Fibroblast of peridontal ligament (primary cell): ENCODE results near the gene FRMD4A.
A peak's percentile ranks its signal among the peaks of the same experiment; 100 is the strongest.

Source experiments
- DNase-seq: peaks from one replicate; pipeline ENCODE4 v3.0.0-alpha.2; 2010; ENCODE audit errors: extremely low read depth

Gene FRMD4A

DNA sequence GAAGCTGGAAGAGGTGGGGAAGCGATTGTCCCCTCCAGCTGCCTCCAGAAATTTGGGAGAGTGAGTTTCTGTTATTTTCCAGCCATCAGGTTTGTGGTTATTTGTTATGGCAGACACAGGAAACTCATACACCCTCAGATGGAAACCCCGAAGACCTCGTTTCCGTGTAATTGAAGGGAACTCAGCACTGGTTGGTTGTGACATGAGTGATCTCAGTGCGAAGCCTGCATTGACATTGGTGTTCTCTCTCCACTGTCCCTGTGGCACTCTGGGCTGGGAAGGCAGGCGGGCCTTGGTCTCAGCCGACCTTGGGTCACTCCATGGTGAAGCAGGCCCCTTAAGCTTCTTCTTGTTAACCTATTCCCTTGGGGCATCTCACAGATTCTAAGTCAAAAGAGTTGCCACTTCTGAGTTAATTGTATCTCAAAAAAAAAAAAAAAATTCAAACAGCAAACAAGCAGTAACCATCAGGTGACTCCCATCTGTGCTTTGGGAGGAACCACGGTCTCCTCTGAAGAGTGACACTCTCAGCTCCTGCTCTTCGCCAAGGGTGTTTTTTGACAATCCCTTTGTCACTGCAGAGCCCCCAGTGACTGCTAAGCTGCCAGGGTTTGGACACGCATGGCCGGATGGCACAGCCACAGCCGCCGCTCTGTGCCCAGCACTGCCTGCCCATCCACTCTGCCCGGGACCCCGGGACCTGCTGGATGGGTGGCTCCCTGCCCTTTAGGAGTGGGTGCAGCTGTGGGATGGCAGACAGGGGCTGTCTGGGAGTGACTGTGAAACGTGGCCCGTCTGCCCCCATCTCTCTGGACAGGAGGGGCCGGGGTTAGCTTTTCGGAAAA is 510.4 kb downstream of the FRMD4A start:
- no peak for DNase-seq

DNA sequence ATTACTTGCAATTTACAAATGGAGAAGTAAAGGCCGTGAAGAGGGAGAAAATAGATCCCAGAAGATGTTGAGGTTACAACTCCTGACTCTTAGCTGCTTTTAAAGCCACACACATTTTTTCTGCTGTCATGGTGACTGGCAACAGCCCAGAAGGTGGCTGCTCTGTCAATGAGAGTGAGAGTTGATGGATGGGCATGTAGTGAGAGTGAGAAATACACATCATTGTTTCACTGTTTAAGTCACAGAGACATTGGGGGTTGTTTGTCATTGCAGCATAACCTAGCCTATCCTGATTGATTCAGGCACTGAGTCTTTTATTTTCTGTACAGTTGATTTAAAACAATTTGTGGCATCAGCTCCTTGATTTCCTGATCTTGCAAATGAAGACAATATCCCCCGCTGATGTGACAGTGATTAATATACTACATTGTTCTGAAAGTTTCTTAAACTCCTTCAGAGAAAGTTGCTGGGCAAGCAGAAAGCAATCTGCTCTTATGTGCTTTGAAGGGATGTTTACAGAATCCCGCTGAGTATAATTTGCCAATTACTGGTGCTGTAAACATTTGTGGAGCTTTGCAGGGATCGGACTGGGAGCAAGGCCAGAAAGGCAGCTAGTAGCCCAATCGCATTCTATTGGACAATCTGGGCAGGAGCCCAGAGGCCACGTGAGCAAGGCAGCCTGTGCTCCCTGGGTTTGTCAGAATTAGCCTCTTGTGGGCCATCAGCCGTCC is 514.4 kb downstream of the FRMD4A start:
- peak; percentile 99 for DNase-seq

DNA sequence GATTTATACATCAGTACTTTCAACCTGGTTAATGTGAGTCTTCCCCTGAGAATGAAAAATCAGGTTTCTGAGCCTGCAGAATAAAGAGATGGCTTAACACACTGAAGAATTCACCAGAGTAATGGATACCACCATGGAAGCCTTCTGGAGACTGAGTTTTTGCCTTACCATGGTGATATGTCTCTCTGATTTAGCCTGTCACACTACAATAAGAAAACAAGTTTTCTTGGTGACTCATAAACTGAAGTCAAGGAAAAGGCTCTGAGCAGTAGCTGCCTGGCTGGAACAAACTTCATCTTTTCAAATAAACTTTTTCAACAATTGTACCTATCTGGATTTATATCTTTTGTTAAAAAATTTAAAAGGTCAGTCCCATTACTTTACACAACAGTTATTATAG is 515.0 kb downstream of the FRMD4A start:
- peak; percentile 66 for DNase-seq

DNA sequence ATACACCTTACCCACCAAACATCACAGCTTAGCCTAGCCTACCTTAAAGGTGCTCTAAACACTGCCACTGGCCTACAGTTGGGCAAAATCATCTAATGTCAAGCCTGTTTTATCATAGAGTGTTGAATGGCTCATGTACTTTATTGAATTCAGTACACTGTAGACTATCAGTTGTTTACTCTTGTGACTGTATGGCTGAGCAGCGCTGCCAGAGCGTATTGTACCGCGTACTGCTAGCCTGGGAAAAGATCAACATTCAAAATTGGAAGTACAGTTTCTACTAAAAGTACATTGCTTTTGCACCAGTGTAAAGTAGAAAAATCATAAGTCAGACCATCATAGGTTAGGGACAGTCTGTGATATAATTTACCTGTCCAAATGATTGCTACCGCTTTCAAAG is 517.2 kb downstream of the FRMD4A start:
- DNase-seq, result no peak

DNA sequence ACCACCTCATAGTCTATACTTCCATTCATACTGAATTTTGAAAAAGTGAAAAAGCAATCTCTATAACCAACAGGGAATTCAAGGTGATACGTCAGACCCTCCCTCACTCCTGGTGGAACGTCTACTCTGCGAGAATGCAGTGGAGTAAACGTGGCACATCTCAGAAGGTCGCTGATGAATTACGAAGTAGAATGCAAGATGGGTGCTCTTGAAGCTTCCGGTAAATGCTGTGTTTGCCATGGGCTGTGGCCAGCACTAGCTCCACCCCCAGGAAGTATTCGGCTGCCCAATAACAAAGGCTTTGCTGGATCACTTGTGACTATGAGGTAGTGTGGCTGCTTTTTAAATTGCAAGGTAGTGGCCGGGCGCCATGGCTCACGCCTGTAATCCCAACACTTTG is 517.9 kb downstream of the FRMD4A start:
- DNase-seq, result no peak

DNA sequence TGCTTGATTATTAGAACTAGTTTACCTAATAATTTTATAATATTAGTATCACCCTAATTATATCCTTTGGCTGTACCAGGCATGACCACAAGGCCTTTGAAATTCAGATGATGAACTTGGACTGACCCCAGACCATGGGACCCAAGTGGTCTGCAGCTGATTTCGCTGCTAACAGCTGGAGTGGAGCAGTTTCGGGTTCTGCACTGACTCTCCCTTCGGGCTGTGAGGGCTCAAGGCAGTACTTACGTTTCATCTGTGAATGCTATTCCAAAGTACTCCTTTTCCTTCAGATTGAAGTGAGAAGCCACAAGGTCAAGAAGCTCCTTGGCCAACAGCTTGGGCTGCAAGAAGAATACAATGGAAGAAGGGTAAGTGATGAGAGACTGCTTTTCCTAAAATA is 520.2 kb downstream of the FRMD4A start:
- no peak for DNase-seq

DNA sequence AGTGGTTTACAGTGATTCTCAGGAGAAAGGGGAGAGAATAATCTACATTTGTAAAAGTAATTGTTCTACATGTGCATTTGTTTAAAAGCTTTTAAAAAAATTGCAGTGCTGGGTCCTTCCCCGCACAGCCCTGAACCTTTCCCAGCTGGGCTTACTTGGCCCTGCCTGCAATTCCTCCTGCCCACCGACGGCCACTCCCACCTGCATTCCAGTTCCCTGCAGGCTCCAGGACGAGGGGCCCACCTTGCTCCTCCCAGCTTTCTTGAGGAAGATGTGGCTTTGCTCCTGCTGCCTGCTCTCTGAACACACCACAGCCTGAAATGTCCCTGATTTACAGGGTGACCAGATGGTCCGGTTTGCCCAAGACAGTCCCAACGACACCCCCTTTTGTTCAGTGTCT is 521.3 kb downstream of the FRMD4A start:
- DNase-seq, result no peak

DNA sequence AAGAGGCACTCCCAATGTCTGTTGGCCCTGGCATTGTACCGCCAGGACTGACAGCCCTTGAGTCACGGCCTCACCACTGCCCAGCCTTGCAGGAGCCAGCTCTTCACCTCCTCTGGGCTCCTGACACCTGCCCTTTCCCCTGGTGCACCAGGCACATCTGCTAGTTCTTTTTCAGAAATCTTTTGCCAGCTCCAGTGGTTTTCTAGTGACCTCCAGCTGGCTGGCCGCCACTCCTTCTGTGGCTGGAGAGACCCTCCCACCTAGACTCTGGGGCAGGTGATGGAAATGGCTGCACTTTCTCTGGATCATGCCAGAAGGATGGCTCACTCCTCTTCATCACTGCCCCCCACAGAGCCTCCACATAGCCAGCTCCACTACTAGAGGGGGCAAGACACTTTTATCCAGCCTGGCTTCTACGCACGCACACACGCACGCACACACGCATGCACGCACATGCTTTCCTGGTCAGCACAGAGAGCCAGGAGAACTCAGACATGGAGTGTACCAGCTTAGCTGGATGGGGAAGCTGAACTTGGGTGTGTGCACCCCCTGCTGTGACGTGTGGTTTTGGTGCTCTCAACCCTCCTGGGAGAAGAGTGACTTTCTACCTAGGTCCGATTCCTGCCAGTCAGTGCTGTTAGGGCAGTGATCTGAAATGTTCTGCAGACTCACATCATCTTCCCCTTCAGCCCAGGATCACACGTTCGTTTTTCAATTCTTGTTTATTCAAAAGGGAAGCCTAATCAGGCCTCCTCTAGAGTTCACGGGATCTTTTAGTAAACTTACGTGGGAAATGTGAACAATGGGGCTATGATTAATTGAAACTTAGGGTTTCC is 522.0 kb downstream of the FRMD4A start:
- no peak for DNase-seq

DNA sequence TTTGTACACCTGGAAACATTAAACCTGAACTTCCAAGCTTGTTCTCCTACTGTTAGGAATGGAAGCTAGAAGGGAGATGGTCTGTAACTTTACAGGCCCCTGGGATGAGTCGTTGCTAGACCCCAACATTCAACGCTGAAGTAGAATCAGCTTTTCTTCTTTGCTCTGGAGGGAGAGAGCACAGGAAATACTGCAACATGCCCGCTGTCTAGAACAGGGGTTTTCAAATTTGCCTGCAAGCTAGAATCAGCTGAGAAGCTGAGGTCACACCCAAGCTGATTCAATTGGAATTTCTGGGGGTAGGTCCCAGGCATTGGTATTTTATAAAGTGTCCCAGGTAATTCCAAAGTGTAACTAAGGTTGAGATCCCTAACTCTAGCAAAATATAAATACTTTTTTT is 524.3 kb downstream of the FRMD4A start:
- DNase-seq, result no peak

DNA sequence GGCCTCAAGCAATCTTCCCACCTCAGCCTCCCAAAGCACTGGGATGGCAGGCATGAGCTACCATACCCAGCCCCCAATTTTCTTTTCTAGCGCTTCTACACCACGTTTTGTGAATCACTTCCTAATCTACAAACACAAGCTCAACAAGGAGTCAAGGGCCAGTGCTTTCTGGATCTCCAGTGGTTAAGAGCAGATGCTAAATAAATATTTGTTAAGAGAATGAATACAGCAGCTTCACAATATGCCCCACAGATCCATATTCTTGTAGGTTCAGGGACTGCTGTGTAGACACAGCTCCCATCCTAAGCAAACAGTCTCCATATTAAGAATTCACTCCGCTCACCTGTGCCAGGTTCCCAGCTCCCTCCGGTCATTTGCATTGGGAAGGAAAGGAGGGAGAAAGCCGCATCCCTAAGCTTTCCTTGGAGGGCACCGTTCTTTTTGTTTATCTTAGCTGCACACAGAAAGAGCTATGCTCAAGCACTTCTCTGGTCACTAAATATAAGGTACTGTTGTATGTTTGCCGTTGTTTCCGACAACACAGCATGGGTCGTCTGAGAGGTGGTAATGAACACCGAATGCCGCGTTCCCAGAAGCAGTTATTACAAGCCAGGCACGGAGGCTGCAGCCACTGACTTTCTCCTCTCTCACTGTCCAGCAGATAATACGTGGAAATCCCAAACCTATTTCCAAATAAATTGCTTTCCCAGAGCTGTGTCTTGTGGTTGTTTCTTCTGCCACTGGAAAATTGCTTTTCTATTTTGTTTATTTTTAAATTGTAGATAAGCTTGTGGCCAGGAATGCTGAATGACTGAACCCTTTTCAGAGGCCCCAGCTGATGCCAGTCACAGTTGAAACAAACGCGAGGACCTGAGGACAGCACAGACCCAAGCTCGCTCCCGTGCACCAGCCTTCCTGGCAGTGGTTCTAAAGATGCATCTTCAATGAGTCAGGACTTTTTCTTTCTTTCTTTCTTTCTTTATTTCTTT is 526.9 kb downstream of the FRMD4A start:
- peak; percentile 16 for DNase-seq

DNA sequence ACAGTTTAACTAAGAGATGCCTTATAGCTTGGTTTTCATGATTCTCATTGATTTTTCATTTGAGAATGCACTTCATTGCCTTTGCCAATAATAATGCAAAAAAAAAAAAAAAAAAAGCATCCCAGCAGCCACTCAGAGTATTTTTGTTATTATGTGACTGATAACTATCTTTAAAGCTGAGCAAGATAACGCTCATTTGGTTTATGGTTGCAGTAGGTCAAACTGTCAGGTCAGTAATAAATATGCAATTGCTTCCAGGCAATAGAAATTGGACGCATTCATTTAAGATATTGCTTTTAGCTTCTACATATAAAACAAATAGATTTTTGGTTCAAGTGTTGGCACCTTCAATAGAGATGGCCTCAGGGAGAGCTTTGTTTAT is 528.8 kb downstream of the FRMD4A start:
- DNase-seq, result no peak

DNA sequence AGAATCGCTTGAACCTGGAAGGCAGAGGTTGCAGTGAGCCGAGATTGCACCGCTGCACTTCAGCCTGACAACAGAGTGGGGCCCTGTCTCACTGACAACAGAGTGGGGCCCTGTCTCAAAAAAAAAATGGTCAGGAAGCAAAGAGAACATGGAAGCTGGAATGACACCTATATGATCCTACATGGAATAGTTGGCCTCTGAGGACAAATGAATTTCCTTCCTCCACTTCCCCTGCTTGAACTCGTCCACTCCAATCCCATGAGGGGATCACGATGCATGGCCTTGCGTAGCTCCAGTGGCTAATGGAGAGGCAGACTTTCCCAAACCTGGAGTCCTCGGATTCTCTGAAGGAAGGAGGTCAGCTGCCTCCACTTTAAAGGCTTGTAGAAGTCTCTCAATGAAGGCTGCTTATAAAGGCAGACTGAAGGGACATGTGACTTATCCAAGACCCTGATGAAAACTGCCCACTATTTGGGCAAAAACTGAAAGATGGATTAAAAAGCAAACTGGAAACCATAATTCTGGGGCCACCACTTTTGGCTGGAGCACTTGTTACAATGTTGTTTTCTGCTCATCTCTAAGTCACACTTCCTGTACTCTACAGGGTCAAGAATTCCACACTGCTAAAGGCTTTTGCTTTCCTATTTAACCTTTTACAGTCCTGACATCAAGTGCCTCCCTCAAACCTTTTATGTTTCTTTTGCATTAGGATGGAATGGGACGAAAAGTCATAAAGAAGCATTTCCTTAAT is 529.4 kb downstream of the FRMD4A start:
- DNase-seq, result no peak

DNA sequence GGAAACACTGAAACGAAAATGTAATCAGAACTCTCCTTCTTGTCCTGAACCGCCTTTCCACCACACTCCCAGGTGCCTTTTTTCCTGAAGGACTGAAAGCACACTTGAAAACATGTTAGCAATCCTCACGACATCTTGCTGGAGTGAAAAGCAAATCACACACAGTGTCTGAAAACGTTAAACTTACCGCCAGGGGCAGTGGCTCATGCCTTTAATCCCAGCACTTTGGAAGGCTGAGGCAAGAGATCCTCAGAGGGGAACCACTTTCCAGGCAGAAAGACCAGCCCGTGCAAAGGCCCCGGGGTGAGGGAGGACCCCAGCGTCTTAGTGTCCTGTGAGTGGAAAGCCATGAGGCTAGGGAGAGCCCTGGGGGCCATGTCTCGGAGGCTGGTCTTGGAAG is 533.6 kb downstream of the FRMD4A start:
- DNase-seq, result no peak

DNA sequence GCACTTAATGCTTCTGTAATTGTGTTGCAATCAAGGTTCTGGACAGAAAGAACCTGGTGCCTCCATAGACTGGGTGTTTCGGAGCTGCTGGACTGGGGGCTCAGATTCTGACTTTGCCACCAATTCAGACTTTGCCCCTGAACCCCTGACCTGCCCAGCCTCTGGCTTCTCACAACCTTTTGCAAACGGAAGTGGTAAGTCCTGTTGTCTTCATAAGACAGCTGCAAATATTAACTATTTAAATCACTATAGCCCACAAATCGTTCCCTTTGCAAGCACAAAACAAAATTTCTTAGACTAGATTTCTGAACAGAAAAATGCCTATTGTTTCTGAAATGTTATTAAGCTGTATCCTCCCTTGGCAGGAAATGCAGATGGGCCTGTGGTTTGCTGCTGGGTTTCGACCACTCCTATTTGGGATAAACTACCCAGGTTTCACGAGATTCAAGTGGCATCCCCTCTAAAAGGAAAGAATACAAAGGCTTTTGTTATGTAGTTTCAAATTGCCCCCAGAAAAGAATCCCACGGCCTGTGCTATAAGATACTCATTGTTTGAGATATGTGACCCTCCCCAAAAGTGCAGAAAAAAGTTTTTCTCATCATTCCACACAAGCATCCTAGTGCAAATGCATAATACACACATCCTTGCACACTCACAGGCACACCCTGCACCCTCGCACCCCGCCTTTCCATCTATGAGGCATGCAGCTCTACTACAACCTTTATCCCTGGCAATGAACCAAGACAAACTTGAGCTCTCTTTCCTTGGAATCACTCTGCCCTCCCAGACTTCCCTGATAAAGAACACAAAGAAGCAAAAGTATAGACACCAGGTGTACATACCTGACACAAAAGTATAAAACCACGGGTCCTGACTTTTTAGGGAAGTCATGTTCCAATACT is 534.8 kb downstream of the FRMD4A start:
- DNase-seq, result no peak

DNA sequence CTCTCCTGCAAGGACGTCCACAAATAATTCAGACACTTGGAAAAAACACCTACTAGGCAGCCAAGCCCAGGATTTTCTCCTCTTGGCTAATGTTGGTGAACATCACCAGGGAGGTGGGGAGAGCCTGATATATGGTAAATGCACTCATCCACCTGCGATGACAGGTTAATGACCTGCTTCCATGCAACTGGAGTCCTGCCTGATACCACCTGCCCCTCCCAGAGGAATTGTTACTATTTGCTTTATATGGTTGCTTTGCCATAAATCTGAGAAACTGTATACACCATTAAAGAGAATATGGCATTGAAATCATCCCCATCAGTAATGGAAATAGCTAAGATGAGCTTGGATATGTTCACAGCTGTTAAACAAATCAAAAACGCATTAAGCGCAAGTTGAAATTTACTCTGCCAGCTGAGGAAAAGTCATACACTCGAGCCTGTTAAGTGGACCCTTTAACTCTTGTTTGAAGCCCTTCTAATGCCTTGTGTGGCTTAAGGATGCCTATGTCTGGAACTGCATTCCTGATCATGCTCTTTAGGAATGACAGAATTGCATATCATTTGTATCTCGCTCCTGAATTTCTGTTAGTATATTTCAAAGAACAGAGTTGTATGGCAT is 535.6 kb downstream of the FRMD4A start:
- no peak for DNase-seq

DNA sequence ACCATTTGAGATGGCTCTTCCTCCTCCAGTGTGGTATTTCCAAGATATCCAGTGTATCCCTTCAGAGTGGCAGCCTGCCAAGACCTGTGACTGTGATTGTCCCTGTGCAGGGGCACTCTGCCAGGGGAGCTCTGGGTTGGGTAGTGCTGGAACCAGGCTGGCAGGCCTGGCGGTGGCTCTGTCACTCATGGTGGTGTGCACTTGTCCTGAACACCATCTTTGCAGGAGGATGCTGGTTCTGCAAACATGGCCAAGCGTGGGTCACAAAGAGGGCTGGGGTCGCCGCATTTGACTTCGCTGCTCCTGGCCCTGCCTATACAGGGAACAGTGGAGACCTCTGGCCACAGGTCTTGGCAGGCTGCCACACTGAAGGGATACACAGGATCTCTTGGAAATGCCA is 538.7 kb downstream of the FRMD4A start:
- no peak for DNase-seq

DNA sequence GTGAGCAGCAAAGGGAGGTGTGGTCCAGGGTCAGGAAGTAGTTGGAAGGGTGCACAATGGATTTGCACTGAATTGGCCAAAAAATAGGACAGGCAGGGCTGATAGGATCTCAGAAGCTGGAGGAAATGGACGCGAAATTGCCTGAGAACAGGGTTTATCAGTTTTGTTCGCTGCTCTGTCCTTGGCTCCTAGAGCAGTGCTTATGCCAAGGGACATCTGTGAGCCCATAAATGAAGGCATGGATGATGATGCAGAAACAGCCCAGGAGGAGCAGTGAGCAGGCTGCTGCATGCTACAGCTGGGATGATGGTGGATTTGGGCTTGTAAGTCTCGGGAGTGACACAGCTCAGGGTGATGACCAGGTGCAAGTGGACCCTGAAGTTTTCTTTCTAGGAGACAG is 539.2 kb downstream of the FRMD4A start:
- no peak for DNase-seq

DNA sequence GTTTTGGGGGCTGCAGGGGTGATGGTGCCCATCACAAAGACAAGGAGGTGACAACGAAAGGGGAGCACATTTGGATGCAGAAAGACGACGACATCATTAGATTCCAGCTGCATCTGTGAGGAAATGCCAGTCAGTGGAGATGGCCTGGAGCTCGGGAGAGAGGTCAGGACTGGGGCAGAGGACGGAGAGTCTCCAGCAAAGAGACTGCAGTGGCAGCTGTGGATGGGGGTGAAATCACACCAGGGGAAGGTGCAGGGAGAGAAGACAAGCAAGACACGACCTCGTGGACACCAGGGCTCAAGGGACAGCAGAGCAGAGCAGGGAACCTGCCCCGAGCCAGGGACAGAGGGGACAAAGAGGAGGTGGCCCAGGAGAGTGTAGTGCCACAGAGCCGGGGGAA is 540.5 kb downstream of the FRMD4A start:
- DNase-seq, result no peak

DNA sequence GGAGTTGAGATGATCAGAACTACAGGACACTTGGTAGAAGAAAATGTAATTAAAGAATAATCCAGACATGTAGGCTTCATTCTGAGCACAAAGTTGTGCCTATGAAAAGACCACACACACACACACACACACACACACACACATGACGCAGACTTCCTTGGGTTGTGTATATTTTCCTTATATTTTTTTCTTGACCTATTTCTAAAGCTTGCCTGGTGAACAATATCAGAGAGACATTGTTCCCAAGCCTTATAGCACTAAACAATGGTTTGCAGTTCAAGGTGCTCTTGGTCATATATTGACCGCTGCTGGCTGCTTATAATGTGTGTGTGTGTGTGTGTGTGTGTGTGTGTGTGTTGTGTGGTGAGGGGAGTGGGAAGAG is 541.3 kb downstream of the FRMD4A start:
- no peak for DNase-seq
